DND-41 (cell line): ENCODE data around the gene DSCAML1.

Experiments used
- CTCF ChIP-seq: IDR thresholded peaks from 2 replicates; pipeline ENCODE4 v1.5.1; 2012; ENCODE audit warnings: borderline replicate concordance, low read length, moderate library complexity, mild to moderate bottlenecking; ENCODE audit not compliant: poor library complexity, severe bottlenecking; ENCODE audit errors: extremely low read depth
- EZH2 ChIP-seq: IDR thresholded peaks from 3 replicates; pipeline ENCODE4 v1.6.1; 2012; ENCODE audit warnings: borderline replicate concordance, low read depth, mild to moderate bottlenecking, moderate library complexity, low read length, inconsistent platforms; ENCODE audit not compliant: severe bottlenecking

- peak; percentile 48 for TF ChIP-seq CTCF
- no peak for TF ChIP-seq EZH2
Measured at GRCh38 chr11:117479372-117479771, 317.6 kb downstream of the DSCAML1 start.
